Measurements from ENCODE around the gene INTS6. TPM values are rescaled to one million over a fixed set of nuclear protein-coding genes. Genes with fewer than 3 reads are reported as not detected.

INTS6 gene
- total RNA-seq, 1 donor: 69.1 TPM

DNA sequence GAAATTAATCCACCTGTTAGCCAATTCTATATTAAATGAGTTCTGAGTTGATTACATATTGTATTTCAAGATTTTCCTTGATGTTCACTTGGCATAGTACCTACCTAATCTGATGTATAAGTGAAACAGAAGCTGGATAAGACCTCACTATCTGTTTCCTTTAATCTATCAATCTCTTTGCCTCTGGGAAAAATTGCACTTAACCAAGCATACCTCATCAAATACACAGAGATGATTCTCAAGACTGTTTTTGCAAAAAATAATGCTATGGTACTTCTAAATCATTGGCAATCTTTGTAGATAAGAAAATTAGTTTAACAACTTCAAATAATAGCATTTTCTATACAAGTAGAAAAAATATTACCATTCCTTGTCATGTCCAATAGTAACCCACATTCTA is 58.1 kb downstream of the INTS6 start:
- TF ChIP-seq CTCF (IDR thresholded peaks at IDR 0.05; ENCODE audit: insufficient read depth, low read depth, low read length): no peak
- no peak overlapping the region for H3K4me3 ChIP-seq (ENCODE audit: low read depth, low read length)
- no peak for DNase-seq (ENCODE audit: low read depth)

DNA sequence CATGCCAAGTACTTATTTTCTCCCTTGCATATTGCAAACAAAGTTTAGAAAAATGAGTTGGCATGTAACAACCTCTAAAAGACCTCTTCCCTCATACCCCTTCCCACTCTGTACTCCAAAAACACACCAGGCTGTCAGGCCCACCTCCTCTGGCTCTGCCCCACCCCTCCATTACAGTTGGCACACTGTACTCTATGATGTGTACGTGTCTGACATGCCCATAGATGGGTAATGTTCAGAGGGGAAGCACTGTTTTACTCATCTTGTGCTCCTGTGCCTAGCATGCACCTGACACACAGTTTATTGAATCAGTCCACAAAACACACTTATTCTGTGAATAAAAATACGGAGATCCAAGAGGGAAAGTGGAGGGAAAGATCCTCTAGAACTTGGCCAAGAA is 67.7 kb downstream of the INTS6 start:
- no peak for TF ChIP-seq CTCF (IDR thresholded peaks at IDR 0.05; ENCODE audit: insufficient read depth, low read depth, low read length)
- no peak overlapping the region for H3K4me3 ChIP-seq (ENCODE audit: low read depth, low read length)
- no peak for DNase-seq (ENCODE audit: low read depth)

DNA sequence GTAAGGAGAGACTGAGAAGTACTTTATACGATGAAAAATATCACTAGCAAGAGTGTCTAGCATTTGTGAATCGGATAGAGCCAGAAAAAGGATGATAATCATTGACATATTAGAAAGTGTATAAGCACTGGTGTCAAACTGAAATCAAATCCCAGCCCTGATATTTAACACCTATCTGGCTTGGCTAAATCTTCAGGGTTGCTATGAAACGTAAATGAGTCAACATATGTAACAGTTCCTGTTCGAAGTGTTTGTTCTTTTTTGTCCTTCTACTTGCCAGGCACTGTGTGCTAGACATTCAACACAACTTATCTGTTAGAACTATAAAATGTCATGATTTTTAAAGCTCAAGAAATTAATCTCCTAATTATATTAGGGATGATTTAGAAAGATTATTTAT is 72.6 kb downstream of the INTS6 start:
- H3K4me3 ChIP-seq (ENCODE audit: low read depth, low read length): no peak overlapping the region
- no peak for DNase-seq (ENCODE audit: low read depth)
- TF ChIP-seq CTCF (IDR thresholded peaks at IDR 0.05; ENCODE audit: insufficient read depth, low read depth, low read length): no peak

- no peak overlapping the region for H3K4me3 ChIP-seq (ENCODE audit: low read depth, low read length)
- DNase-seq (ENCODE audit: low read depth): no peak
- TF ChIP-seq CTCF (IDR thresholded peaks at IDR 0.05; ENCODE audit: insufficient read depth, low read depth, low read length): no peak
Measured at GRCh38 chr13:51373451-51373850, 79.4 kb downstream of the INTS6 start.

- no peak for TF ChIP-seq CTCF (IDR thresholded peaks at IDR 0.05; ENCODE audit: insufficient read depth, low read depth, low read length)
- DNase-seq (ENCODE audit: low read depth): no peak
- H3K4me3 ChIP-seq (ENCODE audit: low read depth, low read length): no peak overlapping the region
Measured at GRCh38 chr13:51371768-51372399, 81.0 kb downstream of the INTS6 start.

DNA sequence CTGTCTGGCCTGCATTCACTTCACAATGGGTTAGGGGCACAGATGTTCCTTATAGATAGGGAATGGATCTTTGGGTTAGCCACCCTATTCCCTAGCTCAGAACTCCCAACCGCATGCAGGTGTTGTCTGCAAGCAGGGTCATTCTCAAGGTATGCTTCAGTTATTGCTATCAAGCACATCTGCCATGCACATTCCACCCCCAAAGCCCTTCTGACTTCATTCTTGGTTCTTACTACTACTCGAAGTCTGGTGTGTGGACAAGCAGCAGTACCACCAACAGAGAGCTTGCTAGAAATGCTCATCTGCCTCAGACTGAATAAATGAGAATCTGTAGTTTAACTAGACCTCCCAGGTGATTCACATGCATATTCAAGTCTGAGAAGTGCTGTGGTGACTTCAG is 82.0 kb downstream of the INTS6 start:
- no peak for TF ChIP-seq CTCF (IDR thresholded peaks at IDR 0.05; ENCODE audit: insufficient read depth, low read depth, low read length)
- no peak for DNase-seq (ENCODE audit: low read depth)
- no peak overlapping the region for H3K4me3 ChIP-seq (ENCODE audit: low read depth, low read length)

DNA sequence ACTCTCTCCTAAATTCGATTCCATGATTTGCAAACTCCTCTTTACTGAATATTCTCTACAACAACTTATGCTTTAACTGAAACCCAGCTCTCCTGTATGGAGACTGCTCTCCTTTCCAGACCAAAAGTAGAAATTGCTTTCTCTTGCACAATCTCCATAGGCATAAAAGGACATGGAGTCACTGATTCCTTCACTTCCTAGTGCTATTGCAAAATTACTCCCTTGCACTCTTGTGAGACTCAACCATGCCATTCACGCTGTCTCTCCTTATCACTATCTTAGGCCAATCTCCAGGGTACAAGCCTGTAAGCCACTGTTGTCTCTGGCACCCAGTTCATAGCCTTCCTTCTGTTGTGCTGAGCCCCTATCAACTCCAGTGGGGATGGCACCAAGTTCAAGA is 82.7 kb downstream of the INTS6 start:
- DNase-seq (ENCODE audit: low read depth): peak; percentile 80
- TF ChIP-seq CTCF (IDR thresholded peaks at IDR 0.05; ENCODE audit: insufficient read depth, low read depth, low read length): no peak
- no peak overlapping the region for H3K4me3 ChIP-seq (ENCODE audit: low read depth, low read length)
